Thoracic aorta (tissue), 2 donors: ENCODE data around the gene KHK. TPM values are rescaled to one million over a fixed set of nuclear protein-coding genes. Genes with fewer than 3 reads are reported as not detected.

Experiments used
- ATAC-seq: fragments of 150-250 bp; one replicate; pipeline ENCODE4 v1.8.0; 2017; ENCODE audit warnings: low read depth; ENCODE audit not compliant: insufficient number of reproducible peaks, low FRiP score
- DNase-seq: peaks from one replicate; pipeline ENCODE4 v3.0.0-alpha.2; 2020; ENCODE audit warnings: low spot score
- H3K27ac ChIP-seq, 2 donors: fragments of 200-600 bp; sonication (generic); 1 replicate in 1 of 2; 2 replicates in 1 of 2; pipeline ENCODE4 v1.5.1; 2016; ENCODE audit warnings: mild to moderate bottlenecking in 2 of 2, moderate library complexity in 2 of 2
- H3K27me3 ChIP-seq: fragments of 200-600 bp; sonication (generic); replicated peaks from 2 replicates; pipeline ENCODE4 v1.6.0; 2016; ENCODE audit warnings: mild to moderate bottlenecking; ENCODE audit not compliant: insufficient read depth
- H3K36me3 ChIP-seq: fragments of 200-600 bp; sonication (generic); one replicate; pipeline ENCODE4 v1.5.1; 2016
- H3K4me1 ChIP-seq, 2 donors: fragments of 200-600 bp; sonication (generic); 1 replicate in 1 of 2; 2 replicates in 1 of 2; pipeline versions ENCODE4 v1.5.1 to v1.6.0; 2016; ENCODE audit warnings: low read depth in 2 of 2, mild to moderate bottlenecking in 1 of 2; ENCODE audit not compliant: control insufficient read depth in 1 of 2
- H3K4me3 ChIP-seq: fragments of 200-600 bp; sonication (generic); 2 replicates; pipeline ENCODE4 v1.5.1; 2016; ENCODE audit warnings: mild to moderate bottlenecking
- H3K9me3 ChIP-seq: fragments of 200-600 bp; sonication (generic); 2 replicates; pipeline ENCODE4 v1.5.1; 2016
- CTCF ChIP-seq: fragments of 200-600 bp; sonication (generic); IDR thresholded peaks from one replicate; pipeline ENCODE4 v1.5.1; 2019; ENCODE audit warnings: antibody characterized with exemption
- total RNA-seq, 2 donors: library from RNA; depleted of rRNA; stranded (reverse); fragments of >200 nt; gene quantifications; one replicate each; pipeline versions ENCODE4 v1.1.0 to v1.2.3, GENCODE V29; 2016

KHK gene
- total RNA-seq, 2 donors from 2014 or later: 1.5 to 2.6 TPM

DNA sequence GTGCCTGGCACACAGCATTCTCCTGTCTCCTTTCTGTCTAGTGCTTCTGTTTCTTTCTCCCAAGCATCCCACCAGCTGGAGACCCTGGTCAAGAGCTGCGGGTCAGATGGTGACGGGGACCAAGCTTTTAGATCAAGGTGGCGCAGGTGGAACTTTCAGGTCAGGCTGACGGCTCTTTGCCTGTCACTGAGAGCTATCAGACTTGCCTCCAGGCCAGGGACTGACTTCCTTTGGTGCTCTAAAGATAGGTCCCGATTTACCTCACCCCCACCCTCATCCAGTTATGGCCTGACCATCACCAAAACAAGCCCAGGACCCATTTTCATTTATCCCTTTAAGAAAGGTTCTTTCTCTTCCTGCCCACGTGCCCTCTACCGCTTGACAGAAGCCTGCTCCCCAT is 9.3 kb upstream of the KHK start:
- DNase-seq: no peak
- Histone ChIP-seq H3K36me3 (peaks cover 5% of the 10 kb centered on the region), H3K27me3 (no peaks in the 10 kb centered on the region), H3K4me3 (no peak overlapping the region), H3K27ac (peak overlapping the region; percentile 87 to 98), H3K4me1 (peaks cover 41 to 73% of the 10 kb centered on the region in 2 donors), H3K9me3 (no peaks in the 10 kb centered on the region)
- ATAC-seq: no peak
- TF ChIP-seq CTCF: no peak

DNA sequence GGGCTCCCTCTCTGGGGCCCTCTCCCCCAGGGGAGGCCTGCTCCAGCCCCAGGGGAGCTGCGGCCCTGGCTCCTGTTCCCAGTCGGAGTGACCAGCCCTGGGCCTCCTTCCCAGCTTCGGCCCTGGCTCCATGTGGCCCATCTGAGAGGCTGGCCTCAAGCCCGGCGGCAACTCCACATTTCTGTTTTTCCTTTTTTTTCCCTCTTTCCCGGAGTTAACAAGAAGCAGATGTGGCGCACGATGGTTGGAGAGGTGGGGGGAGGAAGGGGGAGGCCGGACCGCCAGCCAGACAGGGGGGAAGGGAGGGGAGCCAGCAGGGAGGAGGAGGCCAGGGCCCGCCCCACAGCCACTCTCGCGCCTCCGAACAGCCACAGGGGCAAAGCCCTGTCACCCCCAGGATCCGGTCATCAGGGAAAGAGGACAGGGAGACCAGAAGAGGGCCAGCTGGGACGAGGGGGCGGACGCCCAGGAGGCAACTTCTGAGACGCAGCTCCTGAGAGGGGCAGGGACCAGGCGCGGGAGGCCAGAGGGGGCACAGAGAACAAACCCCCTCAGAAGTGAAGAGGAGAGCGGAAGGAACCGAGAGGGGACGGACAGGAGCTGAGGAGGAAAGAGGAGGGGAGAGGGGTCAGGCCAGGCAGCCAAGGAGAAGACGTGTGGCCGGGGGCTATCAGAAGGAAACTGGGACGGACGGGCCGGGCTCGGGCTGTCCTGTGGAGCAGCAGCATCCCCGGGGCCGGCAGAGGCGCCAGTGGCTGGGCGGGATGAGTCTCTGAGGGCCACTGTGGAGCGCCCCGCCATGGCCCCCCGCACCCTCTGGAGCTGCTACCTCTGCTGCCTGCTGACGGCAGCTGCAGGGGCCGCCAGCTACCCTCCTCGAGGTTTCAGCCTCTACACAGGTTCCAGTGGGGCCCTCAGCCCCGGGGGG is 8.0 kb upstream of the KHK start, which contains the start of gene EMILIN1:
EMILIN1 (plus strand) TSS at position 349 of the 928 bp plus-strand sequence; CDS start at position 800, 451 bp downstream.
- DNase-seq (peak; percentile 81), ATAC-seq (peak; percentile 76)
- TF ChIP-seq CTCF: no peak
- Histone ChIP-seq H3K4me1 (peaks cover 40 to 74% of the 10 kb centered on the region in 2 donors), H3K36me3 (peaks cover 14% of the 10 kb centered on the region), H3K9me3 (no peaks in the 10 kb centered on the region), H3K4me3 (peak within 1 kb of the TSS; percentile 77), H3K27ac (peak within 1 kb of the TSS; percentile 87 to 98), H3K27me3 (no peaks in the 10 kb centered on the region)

DNA sequence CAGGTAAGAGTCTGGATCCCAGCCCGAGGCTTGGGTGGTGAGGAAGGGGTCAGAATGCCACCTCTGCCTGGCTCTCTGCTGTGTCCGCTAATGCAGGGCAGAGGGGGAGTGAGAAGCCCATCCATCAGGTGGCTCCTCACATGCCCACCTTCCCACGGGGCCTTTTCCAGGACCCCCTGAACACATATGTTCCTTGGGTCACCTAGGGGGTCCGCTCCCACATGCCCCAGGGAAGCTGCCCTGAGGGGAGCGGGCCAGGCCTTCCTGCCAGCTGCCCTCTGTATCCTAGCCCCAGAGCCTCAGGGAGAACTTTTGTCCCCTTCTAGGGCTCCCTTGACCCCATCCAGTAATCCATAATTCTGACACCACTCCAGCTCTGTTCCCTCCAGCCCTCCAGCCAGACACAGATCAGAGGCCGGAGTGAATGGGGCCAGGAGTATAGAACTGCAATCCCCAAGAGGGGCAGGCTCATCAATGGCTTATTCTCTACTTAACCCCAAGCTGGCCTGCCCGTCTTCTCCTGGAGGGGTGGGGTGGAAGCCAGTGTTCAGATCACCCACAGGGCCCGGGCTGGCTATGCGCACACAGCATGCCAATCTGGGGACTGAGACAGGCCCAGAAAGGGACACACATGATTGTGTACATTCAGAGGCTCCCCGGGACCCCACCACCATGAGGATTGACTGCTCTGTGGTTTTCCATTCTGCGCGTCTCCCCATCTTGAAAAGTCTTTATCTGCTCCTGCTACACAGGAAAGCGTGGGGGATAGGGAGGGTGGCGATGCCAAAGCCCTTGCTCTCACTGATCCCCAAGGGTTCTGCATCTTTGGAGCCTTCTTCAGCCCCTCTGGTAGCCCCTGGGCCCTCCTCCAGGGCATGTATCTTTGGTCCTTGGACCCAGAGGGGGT is 7.1 kb upstream of the KHK start:
- DNase-seq (no peak), ATAC-seq (no peak)
- peaks cover 14% of the 10 kb centered on the region for H3K36me3 ChIP-seq
- peak overlapping the region; percentile 77 for H3K4me3 ChIP-seq
- no peaks in the 10 kb centered on the region for H3K9me3 ChIP-seq
- peak overlapping the region; percentile 87 to 98 for H3K27ac ChIP-seq
- peaks cover 33 to 72% of the 10 kb centered on the region in 2 donors for H3K4me1 ChIP-seq
- TF ChIP-seq CTCF: no peak
- H3K27me3 ChIP-seq: no peaks in the 10 kb centered on the region

DNA sequence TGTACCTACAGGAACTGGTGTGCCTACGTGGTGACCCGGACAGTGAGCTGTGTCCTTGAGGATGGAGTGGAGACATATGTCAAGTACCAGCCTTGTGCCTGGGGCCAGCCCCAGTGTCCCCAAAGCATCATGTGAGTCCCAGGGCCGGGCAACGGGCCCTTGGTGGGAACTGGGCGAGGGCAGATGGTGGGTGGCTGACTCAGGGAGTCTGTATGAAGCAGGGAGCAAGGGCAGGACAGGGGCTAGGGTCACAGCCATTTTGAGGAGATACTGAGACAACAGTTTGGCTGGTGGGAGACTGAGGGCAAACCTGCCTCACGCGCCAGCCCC is 6.5 kb upstream of the KHK start:
- no peak for ATAC-seq
- Histone ChIP-seq H3K36me3 (peaks cover 14% of the 10 kb centered on the region), H3K9me3 (no peaks in the 10 kb centered on the region), H3K27me3 (no peaks in the 10 kb centered on the region), H3K27ac (peak overlapping the region; percentile 87 to 98), H3K4me1 (peaks cover 30 to 72% of the 10 kb centered on the region in 2 donors), H3K4me3 (peak overlapping the region; percentile 77)
- TF ChIP-seq CTCF: no peak
- no peak for DNase-seq

DNA sequence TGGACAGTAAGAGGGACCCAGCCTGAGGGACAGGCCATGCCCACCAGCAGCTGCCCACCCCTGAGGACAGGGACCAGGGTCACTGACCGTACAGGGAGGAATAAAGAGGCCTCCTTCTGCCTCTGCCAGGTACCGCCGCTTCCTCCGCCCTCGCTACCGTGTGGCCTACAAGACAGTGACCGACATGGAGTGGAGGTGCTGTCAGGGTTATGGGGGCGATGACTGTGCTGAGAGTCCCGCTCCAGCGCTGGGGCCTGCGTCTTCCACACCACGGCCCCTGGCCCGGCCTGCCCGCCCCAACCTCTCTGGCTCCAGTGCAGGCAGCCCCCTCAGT is 6.0 kb upstream of the KHK start:
- H3K4me3 ChIP-seq: peak overlapping the region; percentile 77
- H3K9me3 ChIP-seq: no peaks in the 10 kb centered on the region
- no peak for TF ChIP-seq CTCF
- DNase-seq (no peak), ATAC-seq (no peak)
- peaks cover 14% of the 10 kb centered on the region for H3K36me3 ChIP-seq
- H3K27ac ChIP-seq: peak overlapping the region; percentile 87 to 98
- peaks cover 34 to 72% of the 10 kb centered on the region in 2 donors for H3K4me1 ChIP-seq
- no peaks in the 10 kb centered on the region for H3K27me3 ChIP-seq
